Activated naive CD4-positive, alpha-beta T cell (primary cell): ENCODE measurements around the gene ZNF446.
"Not testable (repeated sequence)": the region's sequence is repeated elsewhere in the genome, so short reads cannot be mapped to it uniquely, and the experiment has no call there.

Experiments
- DNase-seq, 4 experiments: peaks; one replicate each; lab custom pipeline; 2025; lab: John Stamatoyannopoulos, UW

ZNF446 gene

GRCh38 chr19:58469241-58470013, 6.7 kb upstream of the ZNF446 start:
- DNase-seq, result no peak

- DNase-seq, result not testable (repeated sequence)
Observed at GRCh38 chr19:58470837-58471543, 5.2 kb upstream of the ZNF446 start.

- no peak for DNase-seq
Observed at GRCh38 chr19:58471736-58472135, 4.4 kb upstream of the ZNF446 start.

GRCh38 chr19:58473775-58474174, 2.4 kb upstream of the ZNF446 start:
- DNase-seq, result no peak

- no peak for DNase-seq
Observed at GRCh38 chr19:58474291-58474996, 1.7 kb upstream of the ZNF446 start.

- no peak for DNase-seq
Observed at GRCh38 chr19:58474997-58475713, 997 bp upstream of the ZNF446 start.

- no peak for DNase-seq
Observed at GRCh38 chr19:58476498-58477015, 405 bp downstream of the ZNF446 start.

- DNase-seq, result no peak
Observed at GRCh38 chr19:58477130-58477529, 978 bp downstream of the ZNF446 start.

GRCh38 chr19:58477871-58478270, 1.7 kb downstream of the ZNF446 start:
- DNase-seq, result no peak

- DNase-seq, result no peak
Observed at GRCh38 chr19:58479303-58479702, 3.2 kb downstream of the ZNF446 start.

- DNase-seq, result no peak
Observed at GRCh38 chr19:58479736-58480480, 3.8 kb downstream of the ZNF446 start.

GRCh38 chr19:58480481-58480830, 4.3 kb downstream of the ZNF446 start:
- DNase-seq, result no peak

- DNase-seq, result no peak
Observed at GRCh38 chr19:58480831-58481230, 4.7 kb downstream of the ZNF446 start.

- DNase-seq, result no peak
Observed at GRCh38 chr19:58482372-58482771, 6.2 kb downstream of the ZNF446 start.

- no peak for DNase-seq
Observed at GRCh38 chr19:58483776-58484175, 7.6 kb downstream of the ZNF446 start.

GRCh38 chr19:58484349-58484748, 8.2 kb downstream of the ZNF446 start:
- not testable (repeated sequence) for DNase-seq

GRCh38 chr19:58491393-58491792, 15.2 kb downstream of the ZNF446 start:
- DNase-seq, result no peak

- DNase-seq, result no peak
Observed at GRCh38 chr19:58492265-58492664, 16.1 kb downstream of the ZNF446 start.

- no peak for DNase-seq
Observed at GRCh38 chr19:58497634-58498170, 21.6 kb downstream of the ZNF446 start.

GRCh38 chr19:58498316-58499020, 22.3 kb downstream of the ZNF446 start:
- DNase-seq, result no peak
